ENCODE results near the gene PYHIN1. TPM values are rescaled to one million over a fixed set of nuclear protein-coding genes. Genes with fewer than 3 reads are reported as not detected.

Gene PYHIN1
- 0.06 TPM for polyA plus RNA-seq (2013, experiment 1 of 2)
- polyA plus RNA-seq (2013, experiment 2 of 2), result 0.10 TPM

GRCh38 chr1:158931055-158931737 lies at the start of gene PYHIN1:
TSS of gene PYHIN1 (plus strand) at chr1:158931552. CDS start at chr1:158936911, 5,359 bp downstream.
- WGBS, result 64% methylated on average over 1 of the region's 3 CpGs
- no peaks in the 10 kb centered on the region for H3K4me1 ChIP-seq (ENCODE audit: control insufficient read depth, insufficient read depth, low read depth, low read length)
- no peak within 1 kb of the TSS for H2AK5ac ChIP-seq (ENCODE audit: low read length, severe bottlenecking)

GRCh38 chr1:158893654-158894053 lies 37.7 kb upstream of the PYHIN1 start:
- H3K4me3 ChIP-seq (ENCODE audit: insufficient read depth in 1 of 2, low read depth in 1 of 2, low read length in 2 of 2), result no peak overlapping the region
- no peak overlapping the region for H3K23ac ChIP-seq (ENCODE audit: low read length in 2 of 2)
- no peak overlapping the region for H4K91ac ChIP-seq (ENCODE audit: low read length)
- H3K9me3 ChIP-seq (ENCODE audit: control insufficient read depth, low read length), result no peaks in the 10 kb centered on the region
- no peak overlapping the region for H3K27ac ChIP-seq (ENCODE audit: low read length, poor library complexity, severe bottlenecking)
- H2BK12ac ChIP-seq (ENCODE audit: low read length in 2 of 2), result no peak overlapping the region
- H2AK5ac ChIP-seq (ENCODE audit: low read length, severe bottlenecking), result no peak overlapping the region
- H3K4me2 ChIP-seq (ENCODE audit: low read length, poor library complexity, severe bottlenecking), result no peak overlapping the region
- no peaks in the 10 kb centered on the region for H3K36me3 ChIP-seq (ENCODE audit: control insufficient read depth in 1 of 2, insufficient read depth in 2 of 2, low read depth in 1 of 2, low read length in 2 of 2)
- H2AFZ ChIP-seq (ENCODE audit: low read depth, low read length), result no peak overlapping the region
- no peaks in the 10 kb centered on the region for H3K27me3 ChIP-seq (ENCODE audit: control insufficient read depth in 1 of 2, insufficient read depth in 1 of 2, low read length in 2 of 2)
- H3K9ac ChIP-seq (ENCODE audit: low read length), result no peak overlapping the region
- H3K4ac ChIP-seq (ENCODE audit: low read depth in 1 of 2, low read length in 2 of 2), result no peak overlapping the region
- no peak overlapping the region for H3K14ac ChIP-seq (ENCODE audit: low read length in 2 of 2)
- H3K18ac ChIP-seq (ENCODE audit: low read depth in 1 of 2, low read length in 2 of 2), result no peak overlapping the region
- H2BK15ac ChIP-seq (ENCODE audit: low read depth, poor library complexity, severe bottlenecking), result no peak overlapping the region
- no peaks in the 10 kb centered on the region for H3K79me1 ChIP-seq (replicated peaks; ENCODE audit: low read length, poor library complexity, severe bottlenecking)
- H2BK120ac ChIP-seq (ENCODE audit: low read depth, low read length), result no peak overlapping the region
- no peaks in the 10 kb centered on the region for H3K4me1 ChIP-seq (ENCODE audit: control insufficient read depth, insufficient read depth, low read depth, low read length)
- no peak overlapping the region for H2BK5ac ChIP-seq (ENCODE audit: low read depth, low read length, poor library complexity, severe bottlenecking)
- no peak overlapping the region for H4K8ac ChIP-seq (ENCODE audit: low read length)
- DNase-seq, result no peak

More at GRCh38 chr1:158931055-158931737, at the start of gene PYHIN1:
- Histone ChIP-seq H2BK120ac (ENCODE audit: low read depth, low read length) (no peak within 1 kb of the TSS), H3K4ac (ENCODE audit: low read depth in 1 of 2, low read length in 2 of 2) (no peak within 1 kb of the TSS), H3K36me3 (ENCODE audit: control insufficient read depth in 1 of 2, insufficient read depth in 2 of 2, low read depth in 1 of 2, low read length in 2 of 2) (no peaks in the 10 kb centered on the region), H3K9me3 (ENCODE audit: control insufficient read depth, low read length) (peaks cover 12% of the 10 kb centered on the region), H3K14ac (ENCODE audit: low read length in 2 of 2) (no peak within 1 kb of the TSS), H3K27ac (ENCODE audit: low read length, poor library complexity, severe bottlenecking) (no peak within 1 kb of the TSS), H2AFZ (ENCODE audit: low read depth, low read length) (no peak within 1 kb of the TSS), H2BK15ac (ENCODE audit: low read depth, poor library complexity, severe bottlenecking) (no peak within 1 kb of the TSS), H4K8ac (ENCODE audit: low read length) (no peak within 1 kb of the TSS), H3K27me3 (ENCODE audit: control insufficient read depth in 1 of 2, insufficient read depth in 1 of 2, low read length in 2 of 2) (no peaks in the 10 kb centered on the region), H3K4me3 (ENCODE audit: insufficient read depth in 1 of 2, low read depth in 1 of 2, low read length in 2 of 2) (peak within 1 kb of the TSS in 1 of 2 experiments; percentile 67), H3K79me1 (replicated peaks; ENCODE audit: low read length, poor library complexity, severe bottlenecking) (no peaks in the 10 kb centered on the region), H3K4me2 (ENCODE audit: low read length, poor library complexity, severe bottlenecking) (no peak within 1 kb of the TSS), H3K23ac (ENCODE audit: low read length in 2 of 2) (no peak within 1 kb of the TSS), H2BK5ac (ENCODE audit: low read depth, low read length, poor library complexity, severe bottlenecking) (no peak within 1 kb of the TSS), H3K9ac (ENCODE audit: low read length) (peak within 1 kb of the TSS; percentile 70), H2BK12ac (ENCODE audit: low read length in 2 of 2) (no peak within 1 kb of the TSS), H3K18ac (ENCODE audit: low read depth in 1 of 2, low read length in 2 of 2) (no peak within 1 kb of the TSS), H4K91ac (ENCODE audit: low read length) (no peak within 1 kb of the TSS)
- no peak for DNase-seq

- Histone ChIP-seq H3K18ac (ENCODE audit: low read depth in 1 of 2, low read length in 2 of 2) (no peak overlapping the region), H4K8ac (ENCODE audit: low read length) (no peak overlapping the region), H2AFZ (ENCODE audit: low read depth, low read length) (no peak overlapping the region), H3K4me3 (ENCODE audit: insufficient read depth in 1 of 2, low read depth in 1 of 2, low read length in 2 of 2) (no peak overlapping the region), H3K9me3 (ENCODE audit: control insufficient read depth, low read length) (no peaks in the 10 kb centered on the region), H2BK120ac (ENCODE audit: low read depth, low read length) (no peak overlapping the region), H2BK12ac (ENCODE audit: low read length in 2 of 2) (no peak overlapping the region), H3K79me1 (replicated peaks; ENCODE audit: low read length, poor library complexity, severe bottlenecking) (no peaks in the 10 kb centered on the region), H3K14ac (ENCODE audit: low read length in 2 of 2) (no peak overlapping the region), H4K91ac (ENCODE audit: low read length) (no peak overlapping the region), H2BK15ac (ENCODE audit: low read depth, poor library complexity, severe bottlenecking) (no peak overlapping the region), H3K9ac (ENCODE audit: low read length) (no peak overlapping the region), H3K36me3 (ENCODE audit: control insufficient read depth in 1 of 2, insufficient read depth in 2 of 2, low read depth in 1 of 2, low read length in 2 of 2) (no peaks in the 10 kb centered on the region), H3K27me3 (ENCODE audit: control insufficient read depth in 1 of 2, insufficient read depth in 1 of 2, low read length in 2 of 2) (no peaks in the 10 kb centered on the region), H3K4ac (ENCODE audit: low read depth in 1 of 2, low read length in 2 of 2) (no peak overlapping the region), H3K4me1 (ENCODE audit: control insufficient read depth, insufficient read depth, low read depth, low read length) (no peaks in the 10 kb centered on the region), H3K27ac (ENCODE audit: low read length, poor library complexity, severe bottlenecking) (no peak overlapping the region), H3K4me2 (ENCODE audit: low read length, poor library complexity, severe bottlenecking) (no peak overlapping the region), H3K23ac (ENCODE audit: low read length in 2 of 2) (no peak overlapping the region), H2AK5ac (ENCODE audit: low read length, severe bottlenecking) (no peak overlapping the region), H2BK5ac (ENCODE audit: low read depth, low read length, poor library complexity, severe bottlenecking) (no peak overlapping the region)
- no CpG with 5 or more reads among the region's 2 CpGs for WGBS
- no peak for DNase-seq
Measured at GRCh38 chr1:158898722-158899121, 32.6 kb upstream of the PYHIN1 start.

- Histone ChIP-seq H3K23ac (ENCODE audit: low read length in 2 of 2) (no peak overlapping the region), H2BK15ac (ENCODE audit: low read depth, poor library complexity, severe bottlenecking) (no peak overlapping the region), H3K14ac (ENCODE audit: low read length in 2 of 2) (no peak overlapping the region), H3K4me1 (ENCODE audit: control insufficient read depth, insufficient read depth, low read depth, low read length) (no peaks in the 10 kb centered on the region), H3K27ac (ENCODE audit: low read length, poor library complexity, severe bottlenecking) (no peak overlapping the region), H3K9ac (ENCODE audit: low read length) (no peak overlapping the region), H3K4ac (ENCODE audit: low read depth in 1 of 2, low read length in 2 of 2) (no peak overlapping the region), H3K4me3 (ENCODE audit: insufficient read depth in 1 of 2, low read depth in 1 of 2, low read length in 2 of 2) (no peak overlapping the region), H3K9me3 (ENCODE audit: control insufficient read depth, low read length) (peaks cover 6% of the 10 kb centered on the region), H2AK5ac (ENCODE audit: low read length, severe bottlenecking) (no peak overlapping the region), H2BK5ac (ENCODE audit: low read depth, low read length, poor library complexity, severe bottlenecking) (no peak overlapping the region), H2BK120ac (ENCODE audit: low read depth, low read length) (no peak overlapping the region), H4K91ac (ENCODE audit: low read length) (no peak overlapping the region), H2BK12ac (ENCODE audit: low read length in 2 of 2) (no peak overlapping the region), H3K4me2 (ENCODE audit: low read length, poor library complexity, severe bottlenecking) (no peak overlapping the region), H2AFZ (ENCODE audit: low read depth, low read length) (no peak overlapping the region), H3K36me3 (ENCODE audit: control insufficient read depth in 1 of 2, insufficient read depth in 2 of 2, low read depth in 1 of 2, low read length in 2 of 2) (no peaks in the 10 kb centered on the region), H3K18ac (ENCODE audit: low read depth in 1 of 2, low read length in 2 of 2) (no peak overlapping the region), H4K8ac (ENCODE audit: low read length) (no peak overlapping the region), H3K27me3 (ENCODE audit: control insufficient read depth in 1 of 2, insufficient read depth in 1 of 2, low read length in 2 of 2) (no peaks in the 10 kb centered on the region), H3K79me1 (replicated peaks; ENCODE audit: low read length, poor library complexity, severe bottlenecking) (no peaks in the 10 kb centered on the region)
- DNase-seq, result no peak
- 72% methylated on average over 2 of the region's 3 CpGs for WGBS
Measured at GRCh38 chr1:158901623-158902022, 29.7 kb upstream of the PYHIN1 start.

Data from mesenchymal stem cell (in vitro differentiated cells and primary cell).